Activated naive CD4-positive, alpha-beta T cell treated with anti-CD3 and anti-CD28 coated beads, Interleukin-2, amount 10 ng/mL, durations not matched to agents 7 days and 5 days (primary cell): ENCODE results near the gene SPATS2L.

Experiments
- CTCF ChIA-PET: fragments of 350-600 bp; sonication (Branson Sonifier 250); formaldehyde crosslinking; loops from one replicate; lab custom pipeline; 2021; ENCODE audit warnings: antibody characterized with exemption; lab: Charles Lee
- DNase-seq: peaks from one replicate; pipeline ENCODE4 v3.0.0-alpha.2; 2020
- H3K27ac Mint-ChIP-seq: one replicate; pipeline ENCODE4 v1.8.0; 2021; ENCODE audit warnings: mild to moderate bottlenecking, moderate library complexity, mixed read lengths
- H3K27me3 Mint-ChIP-seq: one replicate; pipeline ENCODE4 v1.8.0; 2021; ENCODE audit warnings: mild to moderate bottlenecking, mixed read lengths
- H3K36me3 Mint-ChIP-seq: one replicate; pipeline ENCODE4 v1.8.0; 2021; ENCODE audit warnings: mixed read lengths
- H3K4me1 Mint-ChIP-seq: one replicate; pipeline ENCODE4 v1.8.0; 2021; ENCODE audit warnings: mixed read lengths
- H3K4me3 Mint-ChIP-seq: one replicate; pipeline ENCODE4 v1.8.0; 2021; ENCODE audit warnings: mild to moderate bottlenecking, moderate library complexity, mixed read lengths
- H3K9me3 Mint-ChIP-seq: one replicate; pipeline ENCODE4 v1.8.0; 2021; ENCODE audit warnings: mixed read lengths

Gene SPATS2L

GRCh38 chr2:200470230-200470629 is 163.7 kb downstream of the SPATS2L start:
- no peak overlapping the region for H3K4me3 Mint-ChIP-seq
- CTCF ChIA-PET, result interaction anchor here (0.6 to 3.8 kb wide), 14 partner anchors 12 to 497 kb away, joined by 3 to 40 read pairs (median 3); no protein-coding TSS in a partner anchor
- H3K9me3 Mint-ChIP-seq, result no peaks in the 10 kb centered on the region
- H3K36me3 Mint-ChIP-seq, result peaks cover 13% of the 10 kb centered on the region
- DNase-seq, result no peak
- H3K27ac Mint-ChIP-seq, result no peak overlapping the region
- peaks cover 46% of the 10 kb centered on the region for H3K4me1 Mint-ChIP-seq
- no peaks in the 10 kb centered on the region for H3K27me3 Mint-ChIP-seq

DNA sequence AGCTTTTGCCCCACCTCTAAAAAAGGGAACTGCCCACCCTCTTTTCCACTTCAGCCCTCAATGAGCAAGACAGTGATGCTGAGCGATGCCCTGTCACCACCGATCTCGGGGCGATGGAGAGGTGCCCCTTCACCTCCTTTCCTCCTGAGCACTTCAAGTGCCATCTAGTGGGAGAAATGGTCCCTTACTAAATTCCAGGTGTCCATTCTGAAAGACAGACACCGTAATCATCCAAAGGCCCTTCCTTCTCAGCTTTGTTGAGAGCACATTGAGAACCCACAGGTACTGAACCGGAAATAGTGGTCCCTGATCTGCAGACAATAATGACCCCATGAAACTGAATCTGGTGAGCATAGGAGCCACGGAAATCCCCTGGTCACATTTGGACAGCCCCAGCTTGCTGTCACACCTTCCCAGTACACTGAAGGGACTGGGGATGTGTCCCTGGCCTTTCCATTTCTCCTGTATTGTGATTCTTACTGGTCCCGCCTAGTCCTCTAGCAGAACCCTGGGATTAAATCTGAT is 164.9 kb downstream of the SPATS2L start:
- Mint-ChIP-seq H3K27me3 (no peaks in the 10 kb centered on the region), H3K9me3 (no peaks in the 10 kb centered on the region), H3K27ac (no peak overlapping the region), H3K4me3 (no peak overlapping the region), H3K4me1 (peaks cover 36% of the 10 kb centered on the region), H3K36me3 (peaks cover 13% of the 10 kb centered on the region)
- CTCF ChIA-PET, result interaction anchor here (0.7 to 3.8 kb wide), 15 partner anchors 11 to 498 kb away, joined by 3 to 40 read pairs (median 4); no protein-coding TSS in a partner anchor
- DNase-seq, result peak; percentile 49

- no peaks in the 10 kb centered on the region for H3K9me3 Mint-ChIP-seq
- peaks cover 14% of the 10 kb centered on the region for H3K36me3 Mint-ChIP-seq
- H3K27me3 Mint-ChIP-seq, result no peaks in the 10 kb centered on the region
- no peak overlapping the region for H3K4me3 Mint-ChIP-seq
- CTCF ChIA-PET, result interaction anchor here (0.6 to 3.8 kb wide), 14 partner anchors 10 to 620 kb away, joined by 3 to 40 read pairs (median 4); no protein-coding TSS in a partner anchor
- H3K4me1 Mint-ChIP-seq, result peaks cover 29% of the 10 kb centered on the region
- DNase-seq, result no peak
- no peak overlapping the region for H3K27ac Mint-ChIP-seq
Observed at GRCh38 chr2:200471928-200472645, 165.6 kb downstream of the SPATS2L start.

DNA sequence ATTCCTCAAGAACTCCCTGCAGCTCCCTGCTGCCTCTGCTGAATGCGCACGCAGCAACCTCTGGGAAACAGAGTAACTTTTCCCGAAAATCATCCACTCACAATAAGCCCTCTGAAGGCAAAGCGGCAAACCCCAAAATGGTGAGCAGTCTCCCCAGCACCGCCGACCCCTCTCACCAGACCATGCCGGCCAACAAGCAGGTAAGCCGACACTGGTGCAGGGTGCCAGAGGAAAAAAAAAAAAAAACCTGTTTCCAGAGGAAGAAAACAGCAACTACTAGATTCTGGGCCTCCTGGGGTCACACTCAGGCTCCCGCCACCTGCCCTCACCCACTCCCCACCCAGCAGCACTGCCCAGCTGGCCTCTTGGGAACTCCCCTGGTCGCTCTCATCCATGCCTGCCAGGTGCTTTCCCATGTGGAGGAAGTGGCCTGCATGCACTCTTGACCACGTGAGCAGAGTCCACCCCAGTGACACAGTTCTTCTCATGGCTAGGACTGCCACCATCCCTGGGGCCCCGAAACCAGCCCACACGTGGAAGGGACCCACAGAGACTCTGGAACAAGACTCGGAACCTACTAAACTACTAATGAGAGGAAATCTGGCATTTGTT is 166.5 kb downstream of the SPATS2L start:
- no peak for DNase-seq
- Mint-ChIP-seq H3K4me3 (no peak overlapping the region), H3K36me3 (peaks cover 14% of the 10 kb centered on the region), H3K4me1 (peaks cover 20% of the 10 kb centered on the region), H3K27ac (no peak overlapping the region), H3K9me3 (no peaks in the 10 kb centered on the region), H3K27me3 (no peaks in the 10 kb centered on the region)
- CTCF ChIA-PET, result interaction anchor here (0.6 to 3.8 kb wide), 6 partner anchors 9 to 596 kb away, joined by 3 to 40 read pairs (median 4); no protein-coding TSS in a partner anchor

DNA sequence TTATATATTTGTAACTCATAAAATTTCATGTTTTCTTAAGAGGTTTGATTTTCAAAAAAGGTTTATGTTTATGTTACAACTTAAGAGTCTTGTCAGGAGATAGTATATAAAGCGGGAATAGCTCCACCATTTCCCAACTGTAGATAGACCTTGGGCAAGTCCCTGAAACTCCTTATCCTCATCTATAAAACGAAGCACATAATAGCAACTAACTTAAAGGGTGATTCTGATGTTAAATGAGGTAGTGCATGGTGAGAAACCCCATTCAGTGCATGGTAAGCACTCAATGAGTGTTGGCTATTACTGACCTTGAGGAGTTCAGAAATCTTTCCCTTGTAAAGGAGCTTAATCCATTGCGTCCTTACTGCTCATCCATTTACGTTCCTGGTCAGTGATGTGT is 169.3 kb downstream of the SPATS2L start:
- peaks cover 12% of the 10 kb centered on the region for H3K36me3 Mint-ChIP-seq
- no peak for DNase-seq
- peaks cover 7% of the 10 kb centered on the region for H3K4me1 Mint-ChIP-seq
- H3K27ac Mint-ChIP-seq, result no peak overlapping the region
- no peaks in the 10 kb centered on the region for H3K9me3 Mint-ChIP-seq
- CTCF ChIA-PET, result interaction anchor here (1.2 to 1.7 kb wide), 2 partner anchors 10 to 496 kb away, joined by 3 to 6 read pairs; no protein-coding TSS in a partner anchor
- H3K4me3 Mint-ChIP-seq, result no peak overlapping the region
- no peaks in the 10 kb centered on the region for H3K27me3 Mint-ChIP-seq

DNA sequence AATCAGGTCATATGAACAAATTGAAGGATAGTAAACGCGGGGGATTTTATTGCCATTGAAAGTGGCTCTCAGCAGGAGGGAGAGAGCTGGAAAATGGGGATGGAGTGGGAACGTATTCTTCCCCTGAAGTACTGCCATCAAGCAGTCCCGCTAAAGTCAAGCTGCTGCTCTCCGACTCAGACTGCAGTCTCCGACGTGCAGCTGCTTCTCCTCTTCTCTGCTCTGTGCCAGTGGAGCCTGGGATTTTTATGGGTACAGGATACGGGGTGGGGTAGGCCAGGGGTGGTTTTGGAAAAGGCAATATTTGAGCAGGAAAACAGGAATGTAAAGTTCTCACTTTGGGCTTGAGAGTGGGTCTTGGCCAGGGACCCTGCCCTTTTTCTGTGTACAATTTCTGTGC is 170.3 kb downstream of the SPATS2L start:
- Mint-ChIP-seq H3K4me3 (no peak overlapping the region), H3K9me3 (no peaks in the 10 kb centered on the region), H3K4me1 (peaks cover 6% of the 10 kb centered on the region), H3K36me3 (peaks cover 8% of the 10 kb centered on the region), H3K27me3 (no peaks in the 10 kb centered on the region), H3K27ac (no peak overlapping the region)
- no peak for DNase-seq
- CTCF ChIA-PET, result interaction anchor here (0.6 to 1.7 kb wide), 2 partner anchors 9 to 491 kb away, joined by 3 to 6 read pairs; no protein-coding TSS in a partner anchor

GRCh38 chr2:200477667-200478131 is 171.2 kb downstream of the SPATS2L start:
- no peaks in the 10 kb centered on the region for H3K27me3 Mint-ChIP-seq

GRCh38 chr2:200479692-200480265 is 173.3 kb downstream of the SPATS2L start:
- no peak overlapping the region for H3K27ac Mint-ChIP-seq
- no peaks in the 10 kb centered on the region for H3K27me3 Mint-ChIP-seq
- no peak for DNase-seq
- H3K4me1 Mint-ChIP-seq, result peaks cover 14% of the 10 kb centered on the region
- no peaks in the 10 kb centered on the region for H3K9me3 Mint-ChIP-seq
- CTCF ChIA-PET, result interaction anchor here (0.8 to 7.7 kb wide), 8 partner anchors 8 to 505 kb away, joined by 3 to 40 read pairs (median 5); no protein-coding TSS in a partner anchor
- H3K4me3 Mint-ChIP-seq, result no peak overlapping the region
- peaks cover 8% of the 10 kb centered on the region for H3K36me3 Mint-ChIP-seq

More at GRCh38 chr2:200477667-200478131, 171.2 kb downstream of the SPATS2L start:
- Mint-ChIP-seq H3K27ac (no peak overlapping the region), H3K36me3 (peaks cover 8% of the 10 kb centered on the region), H3K4me3 (no peak overlapping the region), H3K9me3 (no peaks in the 10 kb centered on the region), H3K4me1 (peaks cover 6% of the 10 kb centered on the region)
- DNase-seq, result no peak
- CTCF ChIA-PET, result no interaction called here

- Mint-ChIP-seq H3K36me3 (peaks cover 7% of the 10 kb centered on the region), H3K27me3 (no peaks in the 10 kb centered on the region), H3K4me1 (peaks cover 14% of the 10 kb centered on the region), H3K4me3 (no peak overlapping the region), H3K9me3 (no peaks in the 10 kb centered on the region), H3K27ac (no peak overlapping the region)
- no peak for DNase-seq
- CTCF ChIA-PET, result interaction anchor here (0.6 to 7.7 kb wide), 16 partner anchors 11 to 513 kb away, joined by 3 to 50 read pairs (median 4); partner anchors contain the start of gene KCTD18
Observed at GRCh38 chr2:200482194-200482593, 175.7 kb downstream of the SPATS2L start.

DNA sequence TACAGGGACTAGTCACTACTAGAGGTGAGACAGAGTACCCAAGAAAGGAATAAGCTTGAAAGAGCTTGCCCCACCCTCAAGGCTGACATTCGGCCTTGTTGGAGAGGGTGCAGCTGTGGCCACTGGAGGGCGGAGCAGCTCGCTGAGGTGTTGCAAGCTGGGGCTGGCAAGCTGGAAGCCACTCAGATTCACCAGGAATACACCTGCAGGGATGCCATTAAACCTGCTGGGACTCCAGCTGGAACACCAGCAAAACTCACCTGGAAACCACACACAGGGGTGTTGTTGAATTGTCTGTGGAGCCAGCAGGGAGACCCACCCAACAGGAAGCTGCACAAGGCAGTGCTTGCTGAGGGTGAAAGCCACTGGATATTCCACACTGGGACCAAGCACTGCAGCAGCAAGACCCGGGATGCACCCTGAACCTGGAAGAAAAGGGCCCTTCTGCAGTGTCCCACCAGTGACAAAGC is 177.3 kb downstream of the SPATS2L start:
- CTCF ChIA-PET, result interaction anchor here (0.6 to 7.7 kb wide), 20 partner anchors 10 to 587 kb away, joined by 3 to 50 read pairs (median 6); partner anchors contain the start of genes SGO2 and SPATS2L
- H3K4me1 Mint-ChIP-seq, result peaks cover 14% of the 10 kb centered on the region
- no peak overlapping the region for H3K27ac Mint-ChIP-seq
- no peaks in the 10 kb centered on the region for H3K9me3 Mint-ChIP-seq
- H3K4me3 Mint-ChIP-seq, result no peak overlapping the region
- peaks cover 5% of the 10 kb centered on the region for H3K36me3 Mint-ChIP-seq
- no peaks in the 10 kb centered on the region for H3K27me3 Mint-ChIP-seq
- peak; percentile 60 for DNase-seq

GRCh38 chr2:200484934-200485333 is 178.4 kb downstream of the SPATS2L start:
- peaks cover 9% of the 10 kb centered on the region for H3K36me3 Mint-ChIP-seq
- H3K9me3 Mint-ChIP-seq, result no peaks in the 10 kb centered on the region
- no peaks in the 10 kb centered on the region for H3K27me3 Mint-ChIP-seq
- no peak overlapping the region for H3K27ac Mint-ChIP-seq
- no peak overlapping the region for H3K4me3 Mint-ChIP-seq
- CTCF ChIA-PET, result interaction anchor here (0.7 to 7.7 kb wide), 14 partner anchors 8 to 586 kb away, joined by 3 to 50 read pairs (median 8); partner anchors contain the start of genes KCTD18, SGO2 and SPATS2L
- DNase-seq, result no peak
- peaks cover 11% of the 10 kb centered on the region for H3K4me1 Mint-ChIP-seq

GRCh38 chr2:200486529-200486928 is 180.0 kb downstream of the SPATS2L start:
- H3K27ac Mint-ChIP-seq, result no peak overlapping the region
- DNase-seq, result no peak
- peaks cover 19% of the 10 kb centered on the region for H3K36me3 Mint-ChIP-seq
- H3K9me3 Mint-ChIP-seq, result no peaks in the 10 kb centered on the region
- H3K27me3 Mint-ChIP-seq, result no peaks in the 10 kb centered on the region
- no peak overlapping the region for H3K4me3 Mint-ChIP-seq
- CTCF ChIA-PET, result interaction anchor here (1.4 to 6.4 kb wide), 5 partner anchors 10 to 502 kb away, joined by 3 to 50 read pairs (median 4); no protein-coding TSS in a partner anchor
- H3K4me1 Mint-ChIP-seq, result peaks cover 8% of the 10 kb centered on the region

DNA sequence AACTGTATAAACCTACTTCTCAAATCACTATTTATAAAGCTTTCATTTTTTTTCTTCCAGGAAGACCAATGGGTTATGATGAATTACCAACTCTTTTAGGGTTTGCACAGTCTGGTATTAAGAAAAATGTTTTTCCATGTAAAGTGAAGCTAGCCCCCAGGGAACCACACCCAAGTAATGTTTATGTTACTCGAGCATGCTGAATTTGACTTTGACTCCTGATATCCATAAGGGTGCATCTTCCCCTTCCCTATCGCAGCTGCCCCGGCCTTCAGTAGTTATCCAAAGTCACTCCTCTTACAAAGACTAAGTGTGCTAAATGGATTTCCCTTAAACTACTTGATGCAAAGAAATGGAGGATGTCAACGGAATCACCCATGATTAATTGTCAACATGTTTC is 181.7 kb downstream of the SPATS2L start:
- CTCF ChIA-PET, result no interaction called here
- Mint-ChIP-seq H3K27me3 (no peaks in the 10 kb centered on the region), H3K4me1 (peaks cover 8% of the 10 kb centered on the region), H3K4me3 (no peak overlapping the region), H3K36me3 (peaks cover 29% of the 10 kb centered on the region), H3K27ac (no peak overlapping the region), H3K9me3 (no peaks in the 10 kb centered on the region)
- no peak for DNase-seq
